SK-N-SH (cell line): Measurements from ENCODE around the gene LTC4S. TPM values are rescaled to one million over a fixed set of nuclear protein-coding genes. Genes with fewer than 3 reads are reported as not detected.
A peak's percentile ranks its signal among the peaks of the same experiment; 100 is the strongest.

Experiments
- CTCF ChIA-PET: fragments of 300-600, 350-600 bp; formaldehyde crosslinking; extraction: SDS; loops from one replicate; lab custom pipeline; 2021; lab: Yijun Ruan, JAX
- POLR2A ChIA-PET: fragments of 350-600 bp; sonication (Branson Sonifier 250); formaldehyde crosslinking; extraction: SDS; loops from one replicate; lab custom pipeline; 2020; ENCODE audit warnings: antibody characterized with exemption, inconsistent platforms; lab: Yijun Ruan, JAX
- DNase-seq: peaks from one replicate; pipeline ENCODE4 v3.0.0; 2012
- H2AFZ ChIP-seq: fragments of 200-600 bp; sonication (generic); 2 replicates; pipeline ENCODE4 v1.8.1; 2016; ENCODE audit warnings: antibody characterized with exemption, mild to moderate bottlenecking, low read depth
- H3F3A ChIP-seq: fragments of 200-600 bp; sonication (generic); replicated peaks from 2 replicates; pipeline ENCODE3; 2016; ENCODE audit warnings: antibody characterized with exemption, mild to moderate bottlenecking; ENCODE audit not compliant: insufficient read depth
- H3K27ac ChIP-seq, 2 experiments: fragments of 200-500 bp in 1 of 2; fragments of 200-600 bp in 1 of 2; sonication (Bioruptor generic) in 1 of 2; sonication (generic), shearing (Covaris generic) in 1 of 2; 2 replicates each; pipeline versions ENCODE4 v1.5.1 to v1.6.1; 2014 to 2016; ENCODE audit warnings: low read depth in 2 of 2, inconsistent platforms in 1 of 2, low read length in 1 of 2, mild to moderate bottlenecking in 1 of 2, mixed read lengths in 1 of 2
- H3K27me3 ChIP-seq: fragments of 200-600 bp; sonication (generic), shearing (Covaris generic); 2 replicates; pipeline ENCODE4 v1.6.1; 2016; ENCODE audit warnings: mixed run types; ENCODE audit not compliant: insufficient read depth
- H3K36me3 ChIP-seq, 2 experiments: fragments of 200-500 bp in 1 of 2; fragments of 200-600 bp in 1 of 2; sonication (Bioruptor generic) in 1 of 2; sonication (generic) in 1 of 2; replicated peaks in 1 of 2; 2 replicates each; pipeline versions ENCODE3 to v1.5.1; 2014 to 2016; ENCODE audit warnings: low read length in 1 of 2, mild to moderate bottlenecking in 1 of 2; ENCODE audit not compliant: insufficient read depth in 2 of 2, control insufficient read depth in 1 of 2
- H3K4me1 ChIP-seq, 2 experiments: fragments of 200-500 bp in 1 of 2; fragments of 200-600 bp in 1 of 2; sonication (Bioruptor generic) in 1 of 2; sonication (generic), shearing (Covaris generic) in 1 of 2; 2 replicates each; pipeline versions ENCODE4 v1.5.1 to v1.6.1; 2014 to 2016; ENCODE audit warnings: low read depth in 1 of 2, low read length in 1 of 2, mixed run types in 1 of 2; ENCODE audit not compliant: insufficient read depth in 2 of 2, control insufficient read depth in 1 of 2
- H3K4me2 ChIP-seq: fragments of 200-600 bp; sonication (generic), shearing (Covaris generic); 2 replicates; pipeline ENCODE4 v1.6.1; 2017; ENCODE audit warnings: mixed run types
- H3K4me3 ChIP-seq, 2 experiments: fragments of 200-500 bp in 1 of 2; fragments of 200-600 bp in 1 of 2; sonication (Bioruptor generic) in 1 of 2; sonication (generic), shearing (Covaris generic) in 1 of 2; 2 replicates each; pipeline versions ENCODE4 v1.5.1 to v1.8.1; 2014 to 2016; ENCODE audit warnings: low read depth in 2 of 2, inconsistent platforms in 1 of 2, low read length in 1 of 2, mild to moderate bottlenecking in 1 of 2, mixed read lengths in 1 of 2, moderate library complexity in 1 of 2
- H3K79me2 ChIP-seq: fragments of 200-600 bp; sonication (generic); 2 replicates; pipeline ENCODE4 v1.8.1; 2017; ENCODE audit warnings: mild to moderate bottlenecking; ENCODE audit not compliant: insufficient read depth
- H3K9ac ChIP-seq: fragments of 200-600 bp; sonication (generic); 2 replicates; pipeline ENCODE4 v1.6.1; 2017; ENCODE audit warnings: mixed run types
- H3K9me2 ChIP-seq: fragments of 200-600 bp; sonication (generic); 2 replicates; pipeline ENCODE4 v1.6.1; 2017; ENCODE audit warnings: mixed run types
- H3K9me3 ChIP-seq: fragments of 200-600 bp; sonication (generic); 2 replicates; pipeline ENCODE4 v1.6.1; 2017; ENCODE audit warnings: mixed run types, mild to moderate bottlenecking, moderate library complexity
- H4K20me1 ChIP-seq: fragments of 200-600 bp; sonication (generic); 2 replicates; pipeline ENCODE4 v1.6.1; 2017; ENCODE audit warnings: mild to moderate bottlenecking, mixed run types; ENCODE audit not compliant: insufficient read depth
- CTCF ChIP-seq: fragments of 200-600 bp; sonication (generic); IDR thresholded peaks from 2 replicates; pipeline ENCODE4 v1.6.1; 2017; ENCODE audit warnings: antibody characterized with exemption, mild to moderate bottlenecking, moderate library complexity
- EP300 ChIP-seq, 2 experiments: IDR thresholded peaks; 2 replicates each; pipeline versions ENCODE4 v1.4.0 to v1.6.1; 2012; ENCODE audit warnings: borderline replicate concordance in 1 of 2, low read depth in 1 of 2, low read length in 1 of 2
- FOXM1 ChIP-seq: IDR thresholded peaks from 2 replicates; pipeline ENCODE4 v1.4.0; 2012; ENCODE audit warnings: low read depth, mild to moderate bottlenecking
- IRF3 ChIP-seq: fragments of 150-350 bp; IDR thresholded peaks from 2 replicates; pipeline ENCODE4 v1.6.1; 2016; ENCODE audit warnings: mild to moderate bottlenecking, low read depth, low read length
- NRF1 ChIP-seq: IDR thresholded peaks from 2 replicates; pipeline ENCODE4 v1.6.1; 2012; ENCODE audit warnings: low read depth, mild to moderate bottlenecking, low read length
- RFX5 ChIP-seq: IDR thresholded peaks from 2 replicates; pipeline ENCODE4 v1.6.1; 2012; ENCODE audit warnings: mild to moderate bottlenecking, improper control_type of control experiment, low read length
- RXRA ChIP-seq: IDR thresholded peaks from 2 replicates; pipeline ENCODE4 v1.4.0; 2012; ENCODE audit warnings: low read depth, mild to moderate bottlenecking, borderline replicate concordance
- SIN3A ChIP-seq: IDR thresholded peaks from 2 replicates; pipeline ENCODE4 v1.6.1; 2012; ENCODE audit warnings: low read depth, mild to moderate bottlenecking, low read length, moderate library complexity, borderline replicate concordance
- SMC3 ChIP-seq: IDR thresholded peaks from 2 replicates; pipeline ENCODE4 v1.6.1; 2012; ENCODE audit warnings: low read depth, low read length, improper control_type of control experiment
- TAF1 ChIP-seq: IDR thresholded peaks from 2 replicates; pipeline ENCODE4 v1.6.1; 2012; ENCODE audit warnings: low read depth, mild to moderate bottlenecking, low read length, moderate library complexity, borderline replicate concordance
- YY1 ChIP-seq: IDR thresholded peaks from 2 replicates; pipeline ENCODE4 v1.4.0; 2012; ENCODE audit warnings: low read depth, mild to moderate bottlenecking
- WGBS: methylation state at CpG from one replicate; pipeline ENCODE4 v1.1.6; 2017; ENCODE audit warnings: low lambda C conversion rate; 5-methylcytosine and 5-hydroxymethylcytosine counted together
- polyA plus RNA-seq, 3 experiments: library from polyadenylated mRNA; depleted of rRNA; stranded (reverse); fragments of >200 nt; gene quantifications; 2 replicates each; pipeline ENCODE4 v1.2.3, GENCODE V29; 2012
- TF ChIP-seq, protein P1 (sequence below): IDR thresholded peaks from 2 replicates; pipeline ENCODE4 v1.4.0; 2012; ENCODE audit warnings: low read depth, borderline replicate concordance
- TF ChIP-seq, protein P2 (sequence below): fragments of 150-350 bp; IDR thresholded peaks from 2 replicates; pipeline ENCODE4 v1.6.1; 2017; ENCODE audit warnings: antibody characterized with exemption, low read length, low read depth, borderline replicate concordance
- TF ChIP-seq, protein P3 (sequence below): IDR thresholded peaks from 2 replicates; pipeline ENCODE4 v1.4.0; 2012; ENCODE audit warnings: low read depth, borderline replicate concordance

The LTC4S gene
- polyA plus RNA-seq, 1 of the 3 experiments (the other 2 are of a cell fraction): 0.43 TPM

DNA sequence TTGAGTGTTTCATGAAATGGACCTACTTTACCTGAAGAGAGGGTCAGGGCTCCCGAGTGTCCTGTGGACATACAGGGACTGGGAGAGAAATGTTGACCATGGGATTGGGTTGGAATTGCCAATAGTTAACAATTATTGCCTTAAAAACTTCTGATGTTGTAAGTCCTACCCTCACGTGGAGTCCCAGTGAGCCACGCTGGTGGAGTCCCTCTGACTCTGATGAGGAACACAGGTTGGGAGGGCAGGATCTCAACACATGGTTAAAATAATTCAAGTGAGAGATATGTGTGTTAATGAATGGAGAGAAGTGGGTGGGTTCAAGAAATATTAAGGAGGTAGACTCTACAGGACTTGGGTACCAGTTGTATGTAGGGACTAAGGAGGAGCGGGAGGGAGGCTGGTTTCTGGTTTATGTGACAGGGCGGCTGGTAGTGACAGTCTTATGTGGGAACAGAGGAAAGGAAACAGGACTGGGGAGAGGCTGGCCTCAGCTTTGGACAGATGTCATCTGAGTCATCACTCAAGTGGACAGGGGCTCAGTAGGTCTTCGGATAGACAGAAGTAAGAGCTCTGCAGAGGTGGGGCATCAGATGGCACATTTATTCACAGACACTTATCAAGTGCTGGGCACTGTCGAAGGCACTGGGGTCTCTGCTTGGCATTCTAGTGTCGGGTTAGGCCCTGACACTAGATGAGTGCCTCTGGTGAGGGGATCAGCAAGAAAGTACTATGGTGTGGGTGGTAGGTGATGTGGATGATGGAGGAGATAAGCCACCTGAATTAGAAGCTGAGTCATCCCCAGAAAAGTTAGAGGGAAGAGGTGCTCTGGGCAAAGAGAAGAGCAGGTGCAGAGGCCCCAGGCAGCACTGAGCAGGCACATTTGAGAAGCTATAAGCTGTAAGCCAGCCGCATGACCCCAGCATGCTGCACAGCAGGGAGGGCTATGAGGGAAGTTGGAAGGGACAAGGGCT is 33.9 kb upstream of the LTC4S start:
- Histone ChIP-seq H2AFZ (no peak overlapping the region), H3F3A (peaks cover 27% of the 10 kb centered on the region), H3K27me3 (no peaks in the 10 kb centered on the region), H3K9me2 (no peaks in the 10 kb centered on the region), H3K27ac (no peak overlapping the region)
- peak; percentile 9 for DNase-seq
- 93% methylated on average over 9 of the region's 9 CpGs for WGBS
- ChIA-PET CTCF (interaction anchor here (0.6 to 0.7 kb wide), 2 partner anchors 9 to 410 kb away, joined by 3 read pairs; no protein-coding TSS in a partner anchor), POLR2A (no interaction called here)
- TF ChIP-seq, protein P1, sequence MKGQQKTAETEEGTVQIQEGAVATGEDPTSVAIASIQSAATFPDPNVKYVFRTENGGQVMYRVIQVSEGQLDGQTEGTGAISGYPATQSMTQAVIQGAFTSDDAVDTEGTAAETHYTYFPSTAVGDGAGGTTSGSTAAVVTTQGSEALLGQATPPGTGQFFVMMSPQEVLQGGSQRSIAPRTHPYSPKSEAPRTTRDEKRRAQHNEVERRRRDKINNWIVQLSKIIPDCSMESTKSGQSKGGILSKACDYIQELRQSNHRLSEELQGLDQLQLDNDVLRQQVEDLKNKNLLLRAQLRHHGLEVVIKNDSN: no peak
- TF ChIP-seq FOXM1 (no peak), SMC3 (no peak), CTCF (no peak), IRF3 (no peak), EP300 (IDR thresholded peaks at IDR 0.05; ENCODE audit: borderline replicate concordance in 1 of 2, low read depth in 1 of 2, low read length in 1 of 2) (no peak), NRF1 (no peak), RFX5 (no peak), YY1 (no peak), RXRA (no peak), SIN3A (no peak), TAF1 (no peak)
- TF ChIP-seq, protein P2, sequence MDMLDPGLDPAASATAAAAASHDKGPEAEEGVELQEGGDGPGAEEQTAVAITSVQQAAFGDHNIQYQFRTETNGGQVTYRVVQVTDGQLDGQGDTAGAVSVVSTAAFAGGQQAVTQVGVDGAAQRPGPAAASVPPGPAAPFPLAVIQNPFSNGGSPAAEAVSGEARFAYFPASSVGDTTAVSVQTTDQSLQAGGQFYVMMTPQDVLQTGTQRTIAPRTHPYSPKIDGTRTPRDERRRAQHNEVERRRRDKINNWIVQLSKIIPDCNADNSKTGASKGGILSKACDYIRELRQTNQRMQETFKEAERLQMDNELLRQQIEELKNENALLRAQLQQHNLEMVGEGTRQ: no peak
- TF ChIP-seq, protein P3, sequence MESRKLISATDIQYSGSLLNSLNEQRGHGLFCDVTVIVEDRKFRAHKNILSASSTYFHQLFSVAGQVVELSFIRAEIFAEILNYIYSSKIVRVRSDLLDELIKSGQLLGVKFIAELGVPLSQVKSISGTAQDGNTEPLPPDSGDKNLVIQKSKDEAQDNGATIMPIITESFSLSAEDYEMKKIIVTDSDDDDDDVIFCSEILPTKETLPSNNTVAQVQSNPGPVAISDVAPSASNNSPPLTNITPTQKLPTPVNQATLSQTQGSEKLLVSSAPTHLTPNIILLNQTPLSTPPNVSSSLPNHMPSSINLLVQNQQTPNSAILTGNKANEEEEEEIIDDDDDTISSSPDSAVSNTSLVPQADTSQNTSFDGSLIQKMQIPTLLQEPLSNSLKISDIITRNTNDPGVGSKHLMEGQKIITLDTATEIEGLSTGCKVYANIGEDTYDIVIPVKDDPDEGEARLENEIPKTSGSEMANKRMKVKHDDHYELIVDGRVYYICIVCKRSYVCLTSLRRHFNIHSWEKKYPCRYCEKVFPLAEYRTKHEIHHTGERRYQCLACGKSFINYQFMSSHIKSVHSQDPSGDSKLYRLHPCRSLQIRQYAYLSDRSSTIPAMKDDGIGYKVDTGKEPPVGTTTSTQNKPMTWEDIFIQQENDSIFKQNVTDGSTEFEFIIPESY: no peak
- TF ChIP-seq, all 33 proteins: peak for 0
- peaks cover 77% of the 10 kb centered on the region for H4K20me1 ChIP-seq
- no peak overlapping the region for H3K4me2 ChIP-seq
- H3K4me1 ChIP-seq: peaks cover 19 to 26% of the 10 kb centered on the region in 2 experiments
- no peak overlapping the region for H3K9ac ChIP-seq
- H3K79me2 ChIP-seq: peaks cover 87% of the 10 kb centered on the region
- no peak overlapping the region for H3K4me3 ChIP-seq
- peaks cover 0 to 5% of the 10 kb centered on the region in 2 experiments for H3K36me3 ChIP-seq
- no peaks in the 10 kb centered on the region for H3K9me3 ChIP-seq
